Aorta (tissue), 5 donors: Measurements from ENCODE around the gene OR51A7. TPM values are rescaled to one million over a fixed set of nuclear protein-coding genes. Genes with fewer than 3 reads are reported as not detected.
"Not testable (repeated sequence)": the region's sequence is repeated elsewhere in the genome, so short reads cannot be mapped to it uniquely, and the experiment has no call there.

Experiments used
- ATAC-seq: fragments of 200-7000 bp; cut with Tn5 transposase; one replicate; pipeline ENCODE4 v1.9.1; 2022; ENCODE audit warnings: moderate library complexity; ENCODE audit not compliant: low FRiP score
- DNase-seq, 2 donors: peaks; one replicate each; pipeline ENCODE4 v3.0.0-alpha.2; 2020
- H3K27ac ChIP-seq, 2 donors: one replicate each; pipeline ENCODE4 v1.5.1; 2013; ENCODE audit warnings: low read length in 2 of 2, mild to moderate bottlenecking in 2 of 2, moderate library complexity in 2 of 2, control low read depth in 1 of 2, inconsistent platforms in 1 of 2, low read depth in 1 of 2
- H3K27me3 ChIP-seq, 2 donors: one replicate each; pipeline ENCODE4 v1.6.1; 2013; ENCODE audit warnings: control low read depth in 1 of 2, low read length in 1 of 2, mild to moderate bottlenecking in 1 of 2, moderate library complexity in 1 of 2; ENCODE audit not compliant: insufficient read depth in 2 of 2, control insufficient read depth in 1 of 2
- H3K36me3 ChIP-seq, 2 donors: one replicate each; pipeline ENCODE4 v1.6.1; 2013; ENCODE audit warnings: control low read depth in 1 of 2, low read length in 1 of 2, mild to moderate bottlenecking in 1 of 2; ENCODE audit not compliant: insufficient read depth in 2 of 2, control insufficient read depth in 1 of 2
- H3K4me1 ChIP-seq, 2 donors: one replicate each; pipeline ENCODE4 v1.6.1; 2013; ENCODE audit warnings: low read length in 2 of 2, control low read depth in 1 of 2, mild to moderate bottlenecking in 1 of 2, moderate library complexity in 1 of 2; ENCODE audit not compliant: insufficient read depth in 2 of 2, control insufficient read depth in 1 of 2
- H3K4me3 ChIP-seq, 2 donors: one replicate each; pipeline ENCODE4 v1.5.1; 2013; ENCODE audit warnings: low read length in 2 of 2, control low read depth in 1 of 2, mild to moderate bottlenecking in 1 of 2
- H3K9me3 ChIP-seq: one replicate; pipeline ENCODE4 v1.6.1; 2013; ENCODE audit warnings: mild to moderate bottlenecking, low read length; ENCODE audit not compliant: control insufficient read depth
- WGBS, 2 donors: extraction: QIAGEN DNeasy Blood & Tissue Kit; methylation state at CpG; one replicate each; pipeline ENCODE4 v1.1.7; 2013; 5-methylcytosine and 5-hydroxymethylcytosine counted together
- intact Hi-C, 2 donors: fragments of 100-400 bp; cut with DNase I; formaldehyde crosslinking; loops; one replicate each; pipeline versions ENCODE4 v1.14.2 to v1.15.0; 2022
- long read RNA-seq, 2 donors: library from polyadenylated mRNA; unstranded; transcript quantifications; one replicate each; pipeline ENCODE4 v2.0.0, GENCODE V29; 2020 to 2021
- polyA plus RNA-seq, 2 donors: library from polyadenylated mRNA; stranded (reverse); fragments of 200-250 nt; gene quantifications; one replicate each; pipeline ENCODE4 v1.2.3, GENCODE V29; 2013
- total RNA-seq, 2 donors: library from RNA; stranded (reverse); fragmentation: NEBNext Ultra II Directional; extraction: Animal tissue kit (Norgen Biotek cat#: 25700); gene quantifications; one replicate each; pipeline ENCODE4 v1.2.1, GENCODE V29; 2021
- donor health status: healthy with polysubstance abuse.
- donor health status: Bipolar disorder and iron deficiency.
- donor health status: DM: no; HTN: no; CAD: no.
- donor health status: DM: no; HTN: no; CAD: no.
- donor health status: DM: yes; HTN: yes; CAD: no.

OR51A7 gene
- total RNA-seq (not detected), polyA plus RNA-seq (not detected)
- long read RNA-seq, donor 1, result 0 reads
- long read RNA-seq, donor 2, result 0 reads

GRCh38 chr11:4903484-4903883, at the start of gene OR51A7:
OR51A7 (plus strand) TSS chr11:4903783; CDS start chr11:4907370, 3,587 bp downstream.
- intact Hi-C loops, result no loop called here
- Histone ChIP-seq H3K9me3 (peaks cover 1% of the 10 kb centered on the region), H3K4me3 (no peak within 1 kb of the TSS), H3K36me3 (no peaks in the 10 kb centered on the region), H3K27me3 (no peaks in the 10 kb centered on the region), H3K27ac (no peak within 1 kb of the TSS), H3K4me1 (no peaks in the 10 kb centered on the region)
- ATAC-seq (no peak), DNase-seq (no peak)

- DNase-seq, intact Hi-C loops, H3K27me3 ChIP-seq, H3K4me3 ChIP-seq, H3K36me3 ChIP-seq, ATAC-seq, H3K27ac ChIP-seq, H3K9me3 ChIP-seq, H3K4me1 ChIP-seq: not testable (repeated sequence)
- 88 to 90% methylated on average over 7 of the region's 7 CpGs for WGBS, 2 donors
Observed at GRCh38 chr11:4854286-4854685, 49.3 kb upstream of the OR51A7 start.

DNA sequence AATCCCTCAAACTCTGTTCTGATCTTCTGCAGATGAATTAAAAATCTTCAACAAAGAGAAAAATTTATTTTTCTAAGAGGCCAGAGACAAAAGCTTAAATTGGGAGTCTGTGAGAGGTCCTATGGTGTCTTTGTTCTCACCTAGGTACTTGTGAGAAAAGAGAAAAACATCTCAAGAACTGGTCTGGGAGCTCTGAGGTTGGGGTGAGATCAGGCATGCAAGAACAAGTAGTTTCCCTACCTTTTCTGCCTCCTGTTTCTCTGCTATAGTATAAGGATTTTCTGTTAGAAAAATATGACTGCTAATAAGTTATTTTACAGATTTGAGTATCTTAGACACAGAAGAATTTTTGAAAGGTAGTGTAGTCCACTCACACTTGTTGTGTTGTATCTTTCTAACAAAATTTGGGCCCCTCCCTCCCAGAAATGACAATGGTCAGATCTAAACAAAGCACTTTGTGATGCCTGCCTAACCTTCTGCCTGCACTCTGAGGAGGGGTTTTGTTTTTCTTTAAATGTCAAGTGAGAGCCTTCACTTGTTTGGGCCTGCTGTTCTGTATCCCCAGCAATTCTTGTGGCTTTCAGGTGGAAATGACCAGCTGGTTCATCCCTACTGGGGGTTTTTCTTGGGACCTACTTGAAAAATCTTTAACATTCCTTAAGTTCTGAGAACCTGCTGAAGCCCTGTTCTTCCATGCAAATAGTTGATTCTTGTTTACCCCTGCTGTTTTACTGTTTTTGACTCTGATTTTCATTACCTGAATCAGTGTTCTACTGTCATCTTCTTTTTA, 40.9 kb upstream of the OR51A7 start:
- no peaks in the 10 kb centered on the region for H3K36me3 ChIP-seq
- intact Hi-C loops, result no loop called here
- no peaks in the 10 kb centered on the region for H3K27me3 ChIP-seq
- ATAC-seq (no peak), DNase-seq (no peak)
- H3K4me1 ChIP-seq, result no peaks in the 10 kb centered on the region
- H3K4me3 ChIP-seq, result no peak overlapping the region
- no peaks in the 10 kb centered on the region for H3K9me3 ChIP-seq
- H3K27ac ChIP-seq, result no peak overlapping the region

GRCh38 chr11:4863876-4864275, 39.7 kb upstream of the OR51A7 start:
- Histone ChIP-seq H3K9me3 (no peaks in the 10 kb centered on the region), H3K27me3 (no peaks in the 10 kb centered on the region), H3K4me3 (no peak overlapping the region), H3K4me1 (no peaks in the 10 kb centered on the region), H3K36me3 (no peaks in the 10 kb centered on the region), H3K27ac (no peak overlapping the region)
- intact Hi-C loops, result no loop called here
- WGBS, 2 donors, result 55 to 62% methylated on average over 4 of the region's 4 CpGs
- ATAC-seq (no peak), DNase-seq (no peak)

DNA sequence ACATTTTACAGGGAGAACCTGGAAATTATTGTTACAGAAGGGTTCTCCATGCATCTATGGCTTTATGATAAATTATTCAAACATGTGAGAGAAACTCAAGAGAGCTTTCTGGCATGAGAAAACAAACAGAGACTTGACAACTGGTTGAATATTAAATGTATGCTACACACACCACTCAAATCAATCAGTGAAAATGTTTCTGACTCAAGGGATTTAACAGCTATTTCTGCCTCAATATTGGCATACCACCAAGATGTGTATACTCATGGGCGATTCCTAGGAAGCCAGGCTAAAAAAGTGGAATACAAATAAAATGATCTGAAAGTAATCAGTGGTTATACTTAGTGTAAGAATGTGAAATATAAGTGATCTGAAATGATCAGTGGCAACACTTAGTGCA, 37.7 kb upstream of the OR51A7 start:
- Histone ChIP-seq H3K36me3 (no peaks in the 10 kb centered on the region), H3K4me3 (no peak overlapping the region), H3K9me3 (no peaks in the 10 kb centered on the region), H3K27ac (no peak overlapping the region), H3K4me1 (no peaks in the 10 kb centered on the region), H3K27me3 (no peaks in the 10 kb centered on the region)
- no peak for ATAC-seq
- intact Hi-C loops, result no loop called here
- WGBS, 2 donors, result 4 to 5% methylated on average over 1 of the region's 1 CpG
- no peak for DNase-seq

DNA sequence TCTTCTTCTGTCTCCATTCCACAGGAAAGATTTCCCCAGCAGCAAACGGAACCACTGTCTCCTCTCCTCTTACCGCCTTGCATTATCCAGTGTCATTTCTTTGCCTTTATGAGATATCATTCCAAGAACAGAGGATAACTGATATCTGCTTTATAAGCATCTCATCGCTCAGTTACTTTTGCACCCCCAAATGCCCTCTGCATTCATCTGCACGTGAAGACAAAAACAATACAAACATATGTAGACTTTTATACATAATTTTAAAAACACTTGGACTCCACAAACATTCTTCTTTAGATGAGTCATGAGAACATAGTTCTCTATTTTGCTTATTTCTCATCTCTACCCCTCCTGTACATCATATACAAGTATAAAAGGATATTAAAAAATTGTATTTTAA, 22.4 kb upstream of the OR51A7 start:
- H3K27ac ChIP-seq, result no peak overlapping the region
- H3K27me3 ChIP-seq, result no peaks in the 10 kb centered on the region
- no peaks in the 10 kb centered on the region for H3K9me3 ChIP-seq
- ATAC-seq (no peak), DNase-seq (no peak)
- no peak overlapping the region for H3K4me3 ChIP-seq
- no peaks in the 10 kb centered on the region for H3K4me1 ChIP-seq
- intact Hi-C loops, result no loop called here
- H3K36me3 ChIP-seq, result no peaks in the 10 kb centered on the region
- 54 to 58% methylated on average over 4 of the region's 4 CpGs for WGBS, 2 donors

- Histone ChIP-seq H3K9me3 (no peaks in the 10 kb centered on the region), H3K27ac (no peak within 1 kb of the TSS), H3K27me3 (no peaks in the 10 kb centered on the region), H3K4me1 (no peaks in the 10 kb centered on the region), H3K36me3 (no peaks in the 10 kb centered on the region), H3K4me3 (no peak within 1 kb of the TSS)
- ATAC-seq (no peak), DNase-seq (no peak)
- WGBS, 2 donors, result 24 to 37% methylated on average over 8 of the region's 8 CpGs
- intact Hi-C loops, result no loop called here
Observed at GRCh38 chr11:4881860-4882500, 21.6 kb upstream of the OR51A7 start, which contains the start of gene OR51T1. OR51T1 (plus strand) TSS chr11:4881900; CDS start chr11:4881900, 0 bp downstream.

DNA sequence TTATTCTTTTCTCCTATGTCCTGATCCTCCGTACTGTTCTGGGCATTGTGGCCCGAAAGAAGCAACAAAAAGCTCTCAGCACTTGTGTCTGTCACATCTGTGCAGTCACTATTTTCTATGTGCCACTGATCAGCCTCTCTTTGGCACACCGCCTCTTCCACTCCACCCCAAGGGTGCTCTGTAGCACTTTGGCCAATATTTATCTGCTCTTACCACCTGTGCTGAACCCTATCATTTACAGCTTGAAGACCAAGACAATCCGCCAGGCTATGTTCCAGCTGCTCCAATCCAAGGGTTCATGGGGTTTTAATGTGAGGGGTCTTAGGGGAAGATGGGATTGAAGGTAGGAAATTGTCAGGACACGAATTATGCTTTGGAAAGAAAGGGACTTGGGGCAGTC, 21.0 kb upstream of the OR51A7 start:
- no peak for DNase-seq
- no peak overlapping the region for H3K4me3 ChIP-seq
- H3K36me3 ChIP-seq, result no peaks in the 10 kb centered on the region
- 79 to 83% methylated on average over 5 of the region's 5 CpGs for whole genome bisulfite sequencing, 2 donors
- no peaks in the 10 kb centered on the region for H3K4me1 ChIP-seq
- no peaks in the 10 kb centered on the region for H3K27me3 ChIP-seq
- no peaks in the 10 kb centered on the region for H3K9me3 ChIP-seq
- intact Hi-C loops, result no loop called here
- ATAC-seq, result no peak
- H3K27ac ChIP-seq, result no peak overlapping the region

GRCh38 chr11:4884361-4884760, 19.2 kb upstream of the OR51A7 start:
- Histone ChIP-seq H3K27ac (no peak overlapping the region), H3K4me3 (no peak overlapping the region), H3K4me1 (no peaks in the 10 kb centered on the region), H3K27me3 (no peaks in the 10 kb centered on the region), H3K36me3 (no peaks in the 10 kb centered on the region), H3K9me3 (no peaks in the 10 kb centered on the region)
- DNase-seq, result no peak
- intact Hi-C loops, result no loop called here
- no peak for ATAC-seq
- WGBS, 2 donors, result 16 to 29% methylated on average over 3 of the region's 3 CpGs
